Motor neuron (in vitro differentiated cells): ENCODE measurements around the gene GRHPR. TPM values are rescaled to one million over a fixed set of nuclear protein-coding genes. Genes with fewer than 3 reads are reported as not detected.

Experiments
- total RNA-seq, 8 experiments: library from RNA; unstranded; fragments of 300-600 nt; gene quantifications; 2 replicates each; pipeline versions ENCODE4 v1.2.3 to v1.2.4, GENCODE V29; 2022

GRHPR gene
- total RNA-seq, 8 experiments from 2014 or later, result 69.7 to 150 (median 102) TPM

Other genes starting within 250 kb of the GRHPR start
- gene ZBTB5, start 42.8 kb downstream of the GRHPR start, total RNA-seq, result 10 to 100 TPM in 7 of 8 experiments, 1 to 10 TPM in 1; 4.6 to 27.0 (median 19.9) TPM
- gene POLR1E, start 63.3 kb downstream of the GRHPR start, total RNA-seq, result 10 to 100 TPM; 19.4 to 35.4 (median 24.9) TPM
- gene FBXO10, start 153.7 kb downstream of the GRHPR start, total RNA-seq, result 10 to 100 TPM in 6 of 8 experiments, 1 to 10 TPM in 2; 7.6 to 20.6 (median 13.5) TPM
- gene TOMM5, start 169.9 kb downstream of the GRHPR start, total RNA-seq, result 100 to 1,000 TPM; 121 to 314 (median 160) TPM
- 1 to 10 TPM in 2 of 8 experiments, under 1 TPM in 6; 0.09 to 4.1 (median 0.34) TPM for gene FRMPD1, start 228.3 kb downstream of the GRHPR start, total RNA-seq